HG03469 (cell line): Measurements from ENCODE around the gene ZNF507.
"Not testable (repeated sequence)": the region's sequence is repeated elsewhere in the genome, so short reads cannot be mapped to it uniquely, and the experiment has no call there.

ENCODE experiments used
- ATAC-seq: cut with Tn5 transposase; IDR thresholded peaks from one replicate; pipeline ENCODE4 v1.9.1; 2021; ENCODE audit warnings: mild to moderate bottlenecking, moderate library complexity, moderate number of reproducible peaks; ENCODE audit not compliant: unreplicated experiment

Gene ZNF507

DNA sequence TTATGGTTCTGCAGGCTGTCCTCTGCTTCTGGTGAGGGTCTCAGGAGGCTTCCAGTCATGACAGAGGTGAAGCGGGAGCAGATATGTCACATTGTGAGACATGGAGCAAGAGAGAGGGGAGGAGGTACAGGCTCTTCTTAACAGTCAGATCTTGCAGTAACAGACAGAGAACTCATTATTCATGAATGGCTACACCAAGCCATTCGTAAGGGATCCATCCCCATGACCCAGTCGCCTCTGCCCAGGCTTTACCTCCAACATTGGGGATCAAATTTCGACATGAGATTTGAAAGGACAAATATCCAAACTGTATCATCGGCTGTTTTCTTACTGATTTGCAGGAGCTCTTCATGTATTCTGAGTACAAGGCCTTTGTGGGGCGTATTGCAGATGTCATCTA, 21.7 kb downstream of the ZNF507 start:
- ATAC-seq: no peak

DNA sequence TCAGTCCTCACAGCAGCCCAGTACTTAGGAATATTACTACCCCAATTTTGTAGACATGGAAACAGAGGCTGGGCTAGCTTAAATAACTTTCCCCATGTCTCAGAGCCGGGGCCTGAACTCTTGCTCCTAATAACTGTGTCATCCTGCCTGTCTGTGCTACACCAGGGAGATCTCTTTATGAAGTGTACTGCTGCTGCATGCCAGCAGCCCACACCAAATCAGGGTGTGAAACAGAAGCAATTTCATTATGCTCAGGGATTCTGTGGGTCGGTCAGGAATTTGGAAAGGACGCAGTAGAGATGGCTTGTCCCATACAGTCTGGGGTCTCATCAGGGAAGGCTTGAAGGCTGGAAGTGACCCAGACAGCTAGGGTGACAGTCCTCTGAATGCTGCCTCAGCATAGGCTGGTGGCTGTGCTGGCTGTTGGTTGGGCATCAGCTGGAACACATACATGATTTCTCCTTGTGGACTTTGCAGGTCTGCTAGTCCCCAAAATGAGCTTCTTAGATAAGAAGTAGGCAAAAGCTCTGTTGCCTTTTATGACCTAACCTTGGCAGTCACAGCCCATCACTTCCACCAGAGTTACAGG, 22.6 kb downstream of the ZNF507 start:
- ATAC-seq: no peak

DNA sequence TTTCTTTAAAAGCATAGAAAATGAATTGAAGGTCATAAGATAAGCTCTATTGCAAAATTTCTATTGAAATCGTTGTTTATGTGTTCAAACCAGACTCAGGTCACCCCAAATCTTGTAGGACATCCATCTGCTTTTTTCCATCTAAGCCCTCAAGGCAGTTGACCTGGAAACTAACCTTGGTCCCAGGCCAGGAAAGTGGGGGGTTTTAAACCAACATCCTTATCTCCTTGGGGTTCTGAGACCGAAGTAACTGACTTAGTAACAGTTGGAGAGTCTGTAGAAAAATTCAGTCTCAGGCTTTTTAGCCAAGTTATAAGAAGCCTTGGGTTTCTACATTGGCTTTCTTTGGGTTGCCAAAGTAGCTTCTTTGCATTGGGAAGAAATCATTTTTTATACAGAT, 23.4 kb downstream of the ZNF507 start:
- no peak for ATAC-seq

DNA sequence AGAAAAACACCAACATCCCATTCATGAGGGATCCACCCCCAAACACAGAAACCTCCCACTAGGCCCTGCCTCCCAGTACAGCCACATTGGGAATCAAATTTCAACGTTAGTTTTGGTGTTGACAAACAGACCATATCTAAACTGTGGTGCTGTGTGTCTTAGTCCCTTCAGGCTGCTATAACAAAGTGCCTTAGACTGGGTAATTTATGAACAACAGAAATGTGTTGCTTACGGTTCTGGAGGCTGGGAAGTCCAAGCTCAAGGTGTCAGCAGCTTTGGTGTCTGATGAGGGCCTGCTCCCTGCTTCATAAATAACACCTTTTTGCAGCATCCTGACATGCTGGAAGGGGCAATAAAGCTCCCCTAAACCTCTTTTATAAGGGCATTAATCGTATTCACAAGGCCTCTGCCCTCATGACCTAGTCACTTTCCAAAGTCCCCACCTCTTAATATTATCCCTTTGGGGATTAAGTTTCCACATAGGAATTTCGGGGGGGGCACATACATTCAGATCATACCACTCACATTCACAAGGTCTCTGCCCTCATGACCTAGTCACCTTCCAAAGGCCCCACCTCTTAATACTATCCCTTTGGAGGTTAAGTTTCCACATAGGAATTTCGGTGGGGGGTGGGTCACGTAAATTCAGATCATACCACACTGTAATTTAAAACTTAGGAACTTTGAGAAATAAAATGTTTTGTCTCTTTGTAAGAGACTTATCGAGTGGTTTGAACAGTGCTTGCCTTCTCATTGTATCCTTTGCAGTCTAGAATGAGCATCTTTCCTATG, 27.5 kb downstream of the ZNF507 start:
- no peak for ATAC-seq

DNA sequence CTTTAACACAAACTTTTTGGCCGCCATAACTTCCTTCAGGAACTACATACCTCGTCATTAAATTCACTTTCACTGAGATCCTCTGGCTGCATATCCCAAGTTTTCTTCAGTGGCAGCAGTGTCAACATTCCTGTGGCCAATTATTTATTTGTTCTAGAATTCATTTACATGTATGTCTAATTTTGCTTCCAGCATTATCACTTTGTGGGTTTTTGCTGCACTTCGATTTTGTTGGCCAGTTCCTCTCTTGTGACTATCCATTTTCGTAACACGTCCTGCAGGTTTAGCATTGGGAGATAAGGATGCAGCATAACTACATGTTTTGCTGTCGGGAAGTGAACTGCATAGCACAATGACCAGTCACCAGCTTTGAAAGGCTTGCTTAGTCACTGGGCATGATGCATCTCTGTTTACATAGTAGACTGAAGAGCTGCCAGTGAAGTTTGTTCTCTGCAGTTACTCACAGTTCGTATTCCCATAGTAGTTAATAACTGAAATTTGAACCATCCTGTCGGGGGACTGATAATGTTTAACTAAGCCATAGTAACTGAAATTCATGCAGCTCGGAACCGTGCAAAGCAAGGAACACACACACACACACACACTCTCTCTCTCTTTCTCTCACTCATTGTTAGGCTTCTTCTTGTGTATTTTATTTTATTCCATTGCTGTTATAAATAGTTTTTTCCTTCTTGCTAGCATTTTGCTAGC, 28.3 kb downstream of the ZNF507 start:
- no peak for ATAC-seq

DNA sequence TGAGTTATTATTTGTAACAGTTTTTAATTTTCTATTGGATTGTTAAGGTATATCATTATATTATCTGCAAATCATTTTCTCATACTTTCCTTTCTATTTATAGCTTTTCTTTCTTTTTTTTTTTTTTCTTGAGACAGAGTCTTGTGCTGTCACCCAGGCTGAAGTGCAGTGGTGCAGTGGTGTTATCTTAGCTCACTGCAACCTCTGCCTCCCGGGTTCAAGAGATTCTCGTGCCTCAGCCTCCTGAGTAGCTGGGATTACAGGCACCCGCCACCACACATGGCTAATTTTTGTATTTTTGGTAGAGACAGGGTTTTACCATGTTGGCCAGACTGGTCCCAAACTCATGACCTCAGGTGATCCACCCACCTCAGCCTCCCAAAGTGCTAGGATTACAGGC, 29.0 kb downstream of the ZNF507 start:
- not testable (repeated sequence) for ATAC-seq

DNA sequence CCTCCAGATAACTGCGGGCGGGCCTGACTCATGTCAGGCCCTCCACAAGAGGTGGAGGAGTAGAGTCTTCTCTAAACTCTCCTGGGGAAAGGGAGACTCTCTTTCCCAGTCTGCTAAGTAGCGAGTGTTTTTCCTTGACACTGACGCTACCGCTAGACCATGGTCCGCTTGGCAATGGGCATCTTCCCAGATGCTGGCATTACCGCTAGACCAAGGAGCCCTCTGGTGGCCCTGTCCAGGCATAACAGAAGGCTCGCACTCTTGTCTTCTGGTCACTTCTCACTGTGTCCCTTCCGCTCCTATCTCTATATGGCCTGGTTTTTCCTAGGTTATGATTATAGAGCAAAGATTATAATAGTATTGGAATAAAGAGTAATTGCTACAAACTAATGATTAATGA, 31.7 kb downstream of the ZNF507 start:
- ATAC-seq: not testable (repeated sequence)

DNA sequence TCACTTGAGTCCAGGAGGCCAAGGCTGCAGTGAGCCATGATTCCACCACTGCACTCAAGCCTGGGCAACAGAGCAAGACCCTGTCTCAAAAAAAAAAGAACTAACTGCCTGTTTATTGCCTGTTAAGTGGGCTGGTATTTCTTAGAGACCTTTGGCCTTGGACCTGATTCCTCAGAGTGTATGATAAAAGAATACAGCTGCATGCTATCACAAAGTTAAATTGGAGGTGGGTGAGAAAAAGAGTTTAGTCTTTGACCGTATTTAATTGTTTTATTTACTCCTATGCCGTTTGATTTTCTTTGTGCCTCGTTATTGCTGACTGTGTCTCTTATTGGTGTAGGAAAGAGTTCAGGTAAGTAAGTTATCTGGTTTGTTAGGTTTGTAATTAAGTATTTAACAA, 34.9 kb downstream of the ZNF507 start:
- ATAC-seq: no peak

DNA sequence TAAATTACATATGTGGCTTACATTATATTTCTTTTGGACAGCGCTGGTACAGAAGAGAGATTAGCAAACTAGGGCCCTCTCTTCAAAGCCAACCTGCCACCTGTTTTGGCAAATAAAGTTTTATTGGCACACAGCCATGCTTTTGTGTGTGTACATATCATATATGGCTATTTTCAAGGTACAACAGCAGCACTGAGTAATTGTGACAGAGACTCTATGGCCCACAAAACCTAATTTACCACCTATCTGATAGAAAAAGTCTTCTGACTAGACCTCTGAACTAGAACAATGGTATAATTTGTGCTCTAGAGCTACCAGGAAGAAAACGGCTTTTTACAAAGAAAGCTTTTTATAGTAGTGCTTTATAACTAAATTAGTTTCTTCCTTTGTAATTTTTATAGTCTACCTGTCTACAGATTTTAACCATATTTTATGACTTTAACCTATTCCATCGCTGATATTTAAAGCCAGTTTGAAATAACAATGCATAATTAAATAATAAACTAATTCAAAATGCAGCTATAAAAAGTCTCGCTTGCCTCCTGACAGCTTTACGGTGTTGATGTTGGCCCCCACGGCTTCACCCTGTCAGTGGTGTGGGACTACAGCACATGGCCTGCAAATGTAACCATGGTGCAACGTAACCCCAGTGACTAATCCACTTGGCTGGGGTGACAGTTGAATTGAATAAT, 42.4 kb downstream of the ZNF507 start:
- no peak for ATAC-seq

DNA sequence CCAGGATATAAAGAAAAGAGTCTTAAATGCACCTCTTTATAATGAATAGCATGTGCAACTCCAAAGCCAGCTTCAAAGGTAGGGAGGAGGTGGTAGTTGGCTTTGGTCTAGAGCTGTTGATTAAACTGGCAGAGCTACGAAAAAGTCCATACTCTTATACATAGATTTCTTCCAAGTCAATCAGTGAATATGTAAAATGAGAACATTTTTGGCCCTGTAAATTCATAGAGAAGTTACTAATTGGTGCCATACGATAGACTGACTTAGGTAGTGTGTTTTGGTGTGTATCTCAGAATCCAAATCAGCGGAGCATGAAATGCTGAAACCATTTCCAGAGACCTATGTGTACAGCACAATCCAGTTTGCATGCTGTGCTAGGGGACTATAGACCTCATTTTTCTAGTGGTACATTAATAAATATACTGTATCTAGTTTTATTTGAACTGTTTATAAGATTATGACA, 43.0 kb downstream of the ZNF507 start:
- no peak for ATAC-seq

DNA sequence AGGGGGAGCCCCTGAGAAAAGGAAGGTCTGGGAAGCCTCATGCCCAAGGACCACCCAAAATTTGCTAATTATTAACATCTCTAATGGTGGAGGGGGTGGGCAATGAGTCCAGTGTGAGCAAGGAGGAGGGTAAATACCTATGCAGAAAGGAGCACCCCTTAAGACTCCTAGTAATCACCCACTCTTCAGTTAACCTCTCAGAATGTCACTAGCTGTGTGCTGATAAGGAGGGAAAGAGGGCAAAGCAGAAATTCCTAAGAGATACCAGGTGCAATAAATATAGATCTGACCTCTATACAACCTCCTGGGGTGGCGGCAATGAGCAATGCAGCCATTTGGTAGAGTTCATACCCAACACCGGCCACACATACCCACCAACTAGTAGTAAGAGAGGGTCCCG, 47.5 kb downstream of the ZNF507 start:
- no peak for ATAC-seq

DNA sequence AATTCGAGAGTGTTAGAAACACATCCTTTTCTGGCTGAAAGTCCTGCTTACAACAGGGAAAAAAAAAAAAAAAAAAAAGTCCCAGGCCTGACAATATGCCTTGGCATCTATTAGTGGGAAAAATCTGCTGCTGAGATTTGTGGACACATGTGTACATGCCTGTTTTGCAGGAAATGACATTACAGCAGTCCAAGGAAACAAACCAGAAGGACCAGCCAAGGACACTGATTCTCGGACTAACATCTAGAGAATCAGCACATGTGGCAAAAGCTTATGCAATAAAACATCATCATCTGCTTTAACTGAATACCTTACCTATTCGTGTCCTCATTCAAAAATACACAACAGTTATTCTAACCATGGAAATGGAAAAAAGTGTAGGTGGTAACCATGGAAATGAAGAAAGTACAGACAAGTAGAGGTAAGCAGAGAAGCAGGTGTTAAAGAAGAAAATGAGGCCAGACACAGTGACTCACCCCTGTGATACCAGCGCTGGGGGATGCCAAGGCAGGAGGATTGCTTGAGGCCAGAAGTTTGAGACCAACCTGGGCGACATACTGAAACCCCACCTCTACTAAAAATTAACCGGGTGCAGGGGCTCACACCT, 50.7 kb downstream of the ZNF507 start:
- no peak for ATAC-seq

DNA sequence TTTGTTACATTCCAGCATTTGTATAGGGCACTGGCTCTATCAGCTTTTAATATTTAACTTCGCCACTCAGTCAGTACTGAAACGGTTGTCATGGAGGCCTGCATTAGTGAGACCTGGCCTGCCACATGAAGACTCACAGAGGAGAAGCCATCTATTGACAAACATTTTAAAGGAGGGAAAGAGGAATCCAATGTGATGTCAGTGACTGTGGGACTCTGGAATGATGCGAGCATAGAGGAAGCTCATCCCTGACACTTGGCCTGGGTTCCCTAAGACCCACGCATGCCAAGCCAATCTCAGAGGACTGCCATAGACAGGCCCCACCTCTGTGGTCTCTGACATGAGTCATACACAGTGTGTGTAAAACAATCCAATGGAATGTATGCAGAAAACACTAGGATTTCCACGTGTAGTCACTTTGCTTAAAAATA, 52.3 kb downstream of the ZNF507 start:
- no peak for ATAC-seq

DNA sequence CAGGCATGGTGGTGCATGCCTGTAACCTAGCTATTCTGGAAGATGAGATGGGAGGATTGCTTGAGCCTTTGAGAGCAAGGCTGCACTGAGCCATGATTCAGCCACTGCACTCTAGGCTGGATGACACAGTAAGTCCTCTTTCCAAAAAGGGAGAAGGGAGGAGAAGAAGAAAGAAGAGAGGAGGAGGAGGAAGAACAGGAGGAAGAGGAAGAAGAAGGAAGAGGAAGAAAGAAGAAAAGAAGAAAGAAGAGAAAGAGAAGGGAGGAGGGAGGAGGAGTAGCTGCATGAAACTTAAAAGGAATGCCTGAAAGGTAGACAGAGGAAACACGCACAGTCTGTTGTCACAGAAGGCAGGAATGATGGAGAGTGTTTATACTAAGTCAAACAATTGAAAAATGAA, 56.6 kb downstream of the ZNF507 start:
- no peak for ATAC-seq

DNA sequence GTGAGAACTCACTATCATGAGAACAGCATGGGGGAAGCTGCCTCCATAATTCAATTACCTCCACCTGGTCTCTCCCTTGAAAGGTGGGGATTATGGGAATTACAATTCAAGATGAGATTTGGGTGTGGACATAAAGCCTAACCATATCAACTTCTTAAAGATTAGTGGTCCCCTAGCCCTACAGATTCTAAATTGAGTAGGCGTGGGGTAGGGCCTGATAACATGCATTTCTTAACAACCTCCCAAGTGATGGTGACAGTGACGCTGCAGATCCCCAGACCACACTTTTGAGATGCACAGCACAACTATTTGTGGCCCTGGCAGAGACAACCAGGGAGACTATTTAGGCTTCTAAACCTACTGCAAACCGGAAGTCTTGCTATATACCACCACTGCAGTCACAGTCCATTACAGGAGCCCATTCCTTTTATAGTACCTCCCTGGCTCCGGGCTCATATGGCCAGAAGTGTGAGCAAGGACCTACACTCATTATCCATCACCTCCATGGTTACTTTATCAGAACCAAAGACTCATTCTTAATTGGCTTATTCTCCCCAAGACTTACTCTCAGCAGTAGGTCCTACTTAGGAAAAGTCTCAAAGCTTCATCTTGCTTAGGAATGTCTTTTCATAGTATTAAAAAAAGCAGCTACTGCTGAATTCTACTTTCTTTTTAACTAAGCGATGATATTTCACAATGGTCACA, 58.0 kb downstream of the ZNF507 start:
- no peak for ATAC-seq

DNA sequence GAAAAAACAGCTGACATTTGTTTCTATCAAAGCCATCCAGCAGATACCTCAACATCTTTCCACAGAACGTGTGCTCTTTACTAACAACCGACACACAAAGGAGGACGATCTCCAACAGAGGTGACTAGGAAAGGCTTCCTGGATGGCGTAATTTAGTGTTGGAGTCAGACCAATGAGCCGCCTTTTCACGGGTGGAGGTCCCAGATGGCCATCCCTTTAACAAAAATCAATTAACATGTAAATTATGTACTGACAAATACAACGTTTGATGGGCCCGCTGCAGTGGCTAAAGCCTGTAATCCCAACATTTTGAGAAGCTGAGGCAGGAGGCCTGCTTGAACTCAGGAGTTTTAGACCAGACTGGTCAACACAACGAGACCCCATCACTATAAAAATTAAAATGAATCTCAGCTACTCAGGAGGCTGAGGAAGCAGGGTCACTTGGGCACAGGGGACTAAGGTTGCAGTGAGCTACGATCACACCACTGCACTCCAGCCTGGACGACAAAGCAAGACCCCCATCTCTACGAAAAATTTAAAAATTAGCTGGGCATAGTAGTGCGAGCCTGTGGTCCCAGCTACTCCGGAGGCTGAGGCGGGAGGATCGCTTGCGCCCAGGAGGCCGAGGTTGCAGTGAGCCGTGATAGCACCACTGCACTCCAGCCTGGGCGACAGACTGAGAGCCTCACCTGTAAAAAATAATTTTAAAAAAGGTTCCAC, 59.0 kb downstream of the ZNF507 start:
- ATAC-seq: no peak

DNA sequence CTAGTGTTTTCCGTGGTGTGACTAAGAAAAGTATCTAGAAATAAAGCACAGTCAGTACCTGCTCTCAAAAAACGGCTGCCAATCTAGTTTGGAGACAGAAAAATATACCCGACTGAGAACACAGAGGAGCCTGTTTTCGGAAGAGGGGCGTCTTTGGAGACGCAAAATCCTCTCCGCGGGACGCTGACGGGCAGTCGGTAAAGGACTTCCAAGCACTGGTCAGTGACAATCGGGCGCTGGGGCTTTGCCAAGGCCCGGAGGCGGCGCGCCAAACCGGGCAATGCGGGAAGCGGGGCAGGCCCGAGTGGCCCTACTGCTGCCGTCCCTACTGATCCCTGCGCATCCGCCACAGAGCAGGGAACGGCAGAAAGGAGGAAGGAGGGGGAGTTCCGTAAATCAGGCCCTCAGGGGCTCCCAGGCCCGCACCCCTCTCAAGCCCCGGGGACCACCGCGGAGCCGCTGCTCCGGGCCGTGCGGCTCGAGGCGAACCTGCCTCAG, 59.6 kb downstream of the ZNF507 start:
- ATAC-seq: no peak

DNA sequence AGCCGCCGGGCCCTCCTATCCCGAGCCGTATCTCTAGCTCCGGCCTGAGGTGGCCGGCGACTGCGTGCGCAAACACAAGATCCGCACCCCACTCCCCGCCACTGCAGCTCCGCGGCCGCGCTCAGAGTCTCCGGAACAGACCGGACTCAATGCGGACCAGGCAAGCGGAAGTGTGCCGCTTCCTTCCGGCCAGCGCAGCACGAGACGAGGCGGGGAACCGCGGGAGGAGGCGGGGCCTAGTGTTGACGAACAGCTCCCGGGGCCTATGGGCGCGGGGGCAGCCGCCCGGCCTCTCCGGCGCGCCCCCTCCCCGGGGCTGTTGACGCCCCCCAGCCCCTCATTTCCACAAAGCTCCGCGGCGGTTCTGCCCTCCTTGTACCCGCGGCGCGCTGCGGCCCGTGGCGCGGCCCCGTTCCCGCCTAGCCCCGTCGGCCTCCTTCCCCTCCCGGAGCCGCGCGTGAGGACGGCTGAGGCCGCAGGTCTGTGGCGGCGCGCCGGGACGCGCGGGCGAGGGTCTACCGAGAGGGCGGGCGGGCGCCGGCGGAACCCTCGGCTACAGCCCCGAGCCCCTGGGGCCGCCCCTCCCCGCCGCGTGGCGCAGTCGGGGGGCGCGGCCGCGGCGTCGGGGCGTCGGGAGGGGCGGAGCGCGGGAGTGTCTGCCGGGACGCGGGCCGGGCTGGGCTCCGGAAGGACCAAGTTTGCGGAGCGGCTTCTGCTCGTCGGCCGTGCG, 60.2 kb downstream of the ZNF507 start, which contains the start of gene DPY19L3:
Gene DPY19L3, plus strand, starts transcription at position 340 of the 730 bp plus-strand sequence. CDS start 2,484 bp downstream, outside the sequence.
- ATAC-seq: peak; percentile 89
